Suprapubic skin (tissue), 4 donors: ENCODE results near the gene ENG. TPM values are rescaled to one million over a fixed set of nuclear protein-coding genes. Genes with fewer than 3 reads are reported as not detected.

Experiments
- DNase-seq, 2 donors: peaks; one replicate each; pipeline ENCODE4 v3.0.0-alpha.2; 2019; ENCODE audit warnings: low spot score in 2 of 2
- H3K27ac ChIP-seq: fragments of 200-600 bp; sonication (generic); one replicate; pipeline ENCODE4 v1.5.1; 2019
- H3K27me3 ChIP-seq: fragments of 200-600 bp; sonication (generic); one replicate; pipeline ENCODE4 v1.5.1; 2019
- H3K36me3 ChIP-seq: fragments of 200-600 bp; sonication (generic); one replicate; pipeline ENCODE4 v1.5.1; 2019
- H3K4me1 ChIP-seq: fragments of 200-600 bp; sonication (generic); one replicate; pipeline ENCODE4 v1.5.1; 2019
- H3K4me3 ChIP-seq: fragments of 200-600 bp; sonication (generic); one replicate; pipeline ENCODE4 v1.5.1; 2019; ENCODE audit warnings: mild to moderate bottlenecking
- H3K9me3 ChIP-seq: fragments of 200-600 bp; sonication (generic); one replicate; pipeline ENCODE4 v1.5.1; 2019
- CTCF ChIP-seq, 2 donors: fragments of 200-600 bp in 1 of 2; fragments of 450-650 bp in 1 of 2; sonication (generic) in 1 of 2; IDR thresholded peaks; one replicate each; pipeline ENCODE4 v1.5.1; 2016 to 2019; ENCODE audit warnings: antibody characterized with exemption in 2 of 2, mild to moderate bottlenecking in 1 of 2, moderate library complexity in 1 of 2
- EP300 ChIP-seq: sonication (generic); formaldehyde crosslinking; IDR thresholded peaks from one replicate; pipeline ENCODE4 v1.6.1; 2017; ENCODE audit warnings: antibody characterized with exemption
- POLR2A ChIP-seq, 2 donors: fragments of 450-650 bp; IDR thresholded peaks; one replicate each; pipeline ENCODE4 v1.6.1; 2017; ENCODE audit warnings: antibody characterized with exemption in 2 of 2, mild to moderate bottlenecking in 2 of 2, moderate library complexity in 2 of 2
- POLR2AphosphoS5 ChIP-seq, 3 donors: sonication (generic); formaldehyde crosslinking; IDR thresholded peaks; one replicate each; pipeline ENCODE4 v1.6.1; 2017; ENCODE audit warnings: antibody characterized with exemption in 3 of 3
- WGBS: methylation state at CpG from one replicate; pipeline ENCODE4 v1.1.5; 2018; 5-methylcytosine and 5-hydroxymethylcytosine counted together
- total RNA-seq, 4 donors: library from RNA; depleted of rRNA; stranded (reverse); fragments of >200 nt; gene quantifications; one replicate each; pipeline ENCODE4 v1.1.0, GENCODE V29; 2016

ENG gene
- total RNA-seq, 4 donors from 2014 or later = 17.2 to 38.7 (median 31.2) TPM

- Histone ChIP-seq H3K4me1 (peaks cover 16% of the 10 kb centered on the region), H3K27ac (no peak overlapping the region), H3K4me3 (no peak overlapping the region), H3K9me3 (no peaks in the 10 kb centered on the region), H3K27me3 (no peaks in the 10 kb centered on the region), H3K36me3 (peaks cover 55% of the 10 kb centered on the region)
- DNase-seq = no peak
- TF ChIP-seq POLR2A (IDR thresholded peaks at IDR 0.05) = no peak
- TF ChIP-seq POLR2AphosphoS5 (IDR thresholded peaks at IDR 0.05) = no peak
- TF ChIP-seq EP300 = no peak
- no peak for TF ChIP-seq CTCF (IDR thresholded peaks at IDR 0.05)
- 81% methylated on average over 7 of the region's 7 CpGs for WGBS
Measured at GRCh38 chr9:127792417-127793031, 61.9 kb downstream of the ENG start.

- peaks cover 60% of the 10 kb centered on the region for H3K36me3 ChIP-seq
- H3K4me3 ChIP-seq = no peak overlapping the region
- no peak for DNase-seq
- no peaks in the 10 kb centered on the region for H3K9me3 ChIP-seq
- H3K27ac ChIP-seq = no peak overlapping the region
- H3K27me3 ChIP-seq = no peaks in the 10 kb centered on the region
- TF ChIP-seq EP300 (no peak), CTCF (IDR thresholded peaks at IDR 0.05) (no peak), POLR2A (IDR thresholded peaks at IDR 0.05) (no peak), POLR2AphosphoS5 (IDR thresholded peaks at IDR 0.05) (no peak)
- H3K4me1 ChIP-seq = peaks cover 27% of the 10 kb centered on the region
- 77% methylated on average over 4 of the region's 4 CpGs for WGBS
Measured at GRCh38 chr9:127791085-127791484, 63.4 kb downstream of the ENG start.

GRCh38 chr9:127790094-127790855 lies 64.2 kb downstream of the ENG start:
- Histone ChIP-seq H3K36me3 (peaks cover 60% of the 10 kb centered on the region), H3K9me3 (no peaks in the 10 kb centered on the region), H3K4me1 (peaks cover 27% of the 10 kb centered on the region), H3K4me3 (no peak overlapping the region), H3K27ac (no peak overlapping the region), H3K27me3 (no peaks in the 10 kb centered on the region)
- DNase-seq = no peak
- TF ChIP-seq POLR2A (IDR thresholded peaks at IDR 0.05) (no peak), EP300 (no peak), POLR2AphosphoS5 (IDR thresholded peaks at IDR 0.05) (no peak), CTCF (IDR thresholded peaks at IDR 0.05) (no peak)
- 87% methylated on average over 9 of the region's 9 CpGs for WGBS

GRCh38 chr9:127789179-127789578 lies 65.3 kb downstream of the ENG start:
- 91% methylated on average over 25 of the region's 25 CpGs for WGBS
- H3K4me1 ChIP-seq = peaks cover 33% of the 10 kb centered on the region
- H3K4me3 ChIP-seq = no peak overlapping the region
- DNase-seq = no peak
- no peak for TF ChIP-seq EP300
- no peak for TF ChIP-seq POLR2A (IDR thresholded peaks at IDR 0.05)
- no peak for TF ChIP-seq POLR2AphosphoS5 (IDR thresholded peaks at IDR 0.05)
- no peak for TF ChIP-seq CTCF (IDR thresholded peaks at IDR 0.05)
- no peaks in the 10 kb centered on the region for H3K27me3 ChIP-seq
- H3K27ac ChIP-seq = no peak overlapping the region
- no peaks in the 10 kb centered on the region for H3K9me3 ChIP-seq
- H3K36me3 ChIP-seq = peaks cover 60% of the 10 kb centered on the region

- H3K27me3 ChIP-seq = no peaks in the 10 kb centered on the region
- peaks cover 33% of the 10 kb centered on the region for H3K4me1 ChIP-seq
- no peak for TF ChIP-seq POLR2AphosphoS5 (IDR thresholded peaks at IDR 0.05)
- no peak for TF ChIP-seq POLR2A (IDR thresholded peaks at IDR 0.05)
- no peak for TF ChIP-seq CTCF (IDR thresholded peaks at IDR 0.05)
- TF ChIP-seq EP300 = no peak
- H3K4me3 ChIP-seq = no peak overlapping the region
- H3K36me3 ChIP-seq = peaks cover 60% of the 10 kb centered on the region
- H3K9me3 ChIP-seq = no peaks in the 10 kb centered on the region
- no peak for DNase-seq
- WGBS = 80% methylated on average over 17 of the region's 26 CpGs
- H3K27ac ChIP-seq = no peak overlapping the region
Measured at GRCh38 chr9:127788337-127789011, 66.0 kb downstream of the ENG start.
